ENCODE results near the gene OGT.

The OGT gene

DNA sequence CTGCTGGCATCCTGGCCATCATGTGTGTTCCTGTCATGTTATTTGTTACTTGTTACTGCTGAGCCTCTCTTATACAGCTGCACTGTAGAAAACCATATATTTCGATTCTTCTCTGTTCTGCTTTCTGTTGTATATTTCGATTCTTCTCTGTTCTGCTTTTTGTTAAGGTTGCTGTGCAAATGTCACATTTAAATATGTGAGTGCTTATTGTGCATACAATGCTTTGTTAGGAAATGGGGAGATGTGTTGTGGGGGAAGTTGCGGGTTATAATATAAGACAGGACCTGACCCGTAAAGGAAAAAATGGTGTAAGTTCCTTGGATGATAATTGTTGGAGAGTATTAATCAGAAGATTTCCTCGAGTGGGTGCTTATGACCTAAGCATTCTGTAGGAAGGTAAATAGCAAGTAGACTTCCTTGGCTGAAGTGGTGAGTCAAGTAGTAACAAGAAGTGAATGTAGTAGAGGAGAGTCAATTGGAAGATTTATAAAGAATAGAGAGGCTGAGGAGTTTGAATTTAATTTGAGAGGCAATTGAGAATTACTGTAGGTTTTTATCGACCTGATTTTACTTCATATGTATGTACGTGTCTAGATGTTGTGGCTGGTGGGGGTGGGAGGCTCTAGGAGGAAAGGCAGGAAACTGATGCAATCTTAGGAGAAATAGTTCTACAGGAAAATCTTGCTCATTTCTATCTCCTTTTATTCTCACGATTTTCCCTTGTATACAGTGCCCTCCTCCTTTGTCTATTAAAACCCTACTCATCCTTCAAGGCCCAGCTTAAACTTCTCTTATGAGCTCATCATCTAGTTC, 8.5 kb downstream of the OGT start:
- no peak overlapping the region for H3K27ac ChIP-seq
- TF ChIP-seq, protein P1, sequence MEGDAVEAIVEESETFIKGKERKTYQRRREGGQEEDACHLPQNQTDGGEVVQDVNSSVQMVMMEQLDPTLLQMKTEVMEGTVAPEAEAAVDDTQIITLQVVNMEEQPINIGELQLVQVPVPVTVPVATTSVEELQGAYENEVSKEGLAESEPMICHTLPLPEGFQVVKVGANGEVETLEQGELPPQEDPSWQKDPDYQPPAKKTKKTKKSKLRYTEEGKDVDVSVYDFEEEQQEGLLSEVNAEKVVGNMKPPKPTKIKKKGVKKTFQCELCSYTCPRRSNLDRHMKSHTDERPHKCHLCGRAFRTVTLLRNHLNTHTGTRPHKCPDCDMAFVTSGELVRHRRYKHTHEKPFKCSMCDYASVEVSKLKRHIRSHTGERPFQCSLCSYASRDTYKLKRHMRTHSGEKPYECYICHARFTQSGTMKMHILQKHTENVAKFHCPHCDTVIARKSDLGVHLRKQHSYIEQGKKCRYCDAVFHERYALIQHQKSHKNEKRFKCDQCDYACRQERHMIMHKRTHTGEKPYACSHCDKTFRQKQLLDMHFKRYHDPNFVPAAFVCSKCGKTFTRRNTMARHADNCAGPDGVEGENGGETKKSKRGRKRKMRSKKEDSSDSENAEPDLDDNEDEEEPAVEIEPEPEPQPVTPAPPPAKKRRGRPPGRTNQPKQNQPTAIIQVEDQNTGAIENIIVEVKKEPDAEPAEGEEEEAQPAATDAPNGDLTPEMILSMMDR (IDR thresholded peaks at IDR 0.05) = no peak
- no peak for TF ChIP-seq ZFX (IDR thresholded peaks at IDR 0.05; ENCODE audit: borderline replicate concordance)

DNA sequence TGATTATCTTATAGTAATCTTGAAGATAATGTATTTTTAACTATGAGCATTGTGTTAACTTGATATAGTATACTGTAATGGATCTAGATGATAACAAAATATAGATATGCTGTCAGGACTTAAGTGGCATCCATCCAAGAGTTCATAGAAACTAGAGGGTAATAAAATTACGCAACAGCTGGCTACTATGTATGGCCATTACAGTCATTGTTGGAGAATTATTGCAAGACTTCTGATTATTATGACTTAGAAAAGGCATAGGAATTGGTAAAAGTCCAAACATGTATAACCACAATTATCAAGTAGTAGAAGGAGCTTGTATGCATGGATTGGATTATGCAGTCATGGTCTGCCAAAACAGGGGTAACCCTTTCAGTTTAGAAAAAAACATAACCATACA, 9.5 kb downstream of the OGT start:
- H3K27ac ChIP-seq = no peak overlapping the region

DNA sequence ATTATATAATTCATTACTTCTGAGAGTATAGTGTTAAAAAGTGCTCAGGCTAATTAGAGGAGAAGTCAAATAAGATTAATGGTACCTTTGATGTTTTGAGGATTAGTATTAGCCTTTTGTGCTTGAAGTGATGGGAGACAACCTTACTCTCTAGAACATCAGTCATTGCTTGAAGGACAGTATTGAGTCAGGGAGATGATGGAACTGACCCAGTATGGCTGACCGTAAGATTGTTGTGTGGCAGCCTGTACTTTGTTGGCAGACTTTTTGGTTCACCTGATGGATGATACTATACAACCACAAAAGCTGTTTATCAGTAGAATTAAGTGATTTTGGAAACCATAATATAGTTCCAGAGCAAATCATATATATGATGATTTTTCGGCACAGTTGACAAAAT, 9.9 kb downstream of the OGT start:
- TF ChIP-seq ZFX (IDR thresholded peaks at IDR 0.05; ENCODE audit: borderline replicate concordance) = no peak
- TF ChIP-seq, protein P1 (IDR thresholded peaks at IDR 0.05) = no peak
- no peak overlapping the region for H3K27ac ChIP-seq

More for the DNA sequence above, 9.5 kb downstream of the OGT start:
- TF ChIP-seq, protein P1 (IDR thresholded peaks at IDR 0.05) = no peak
- no peak for TF ChIP-seq ZFX (IDR thresholded peaks at IDR 0.05; ENCODE audit: borderline replicate concordance)

DNA sequence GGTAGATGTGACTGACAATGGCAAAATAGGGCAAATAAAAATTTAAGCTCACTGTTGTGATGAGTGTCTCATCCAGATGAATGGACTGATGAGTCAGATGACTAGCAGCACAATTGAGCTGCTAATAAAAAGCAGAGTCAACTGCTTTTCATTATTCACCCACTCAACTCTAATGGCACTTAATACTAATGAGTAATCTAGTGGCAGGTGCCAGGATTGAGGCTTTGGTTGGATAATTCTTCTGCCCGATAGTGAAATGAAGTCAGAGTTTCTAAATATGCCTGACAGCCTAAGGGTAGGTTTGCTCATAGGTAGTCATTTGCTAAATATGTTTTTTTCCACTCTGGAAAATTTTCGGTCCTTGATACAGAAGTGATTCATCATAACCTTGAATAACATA, 10.4 kb downstream of the OGT start:
- H3K27ac ChIP-seq = no peak overlapping the region
- TF ChIP-seq, protein P1 (IDR thresholded peaks at IDR 0.05) = no peak
- TF ChIP-seq ZFX (IDR thresholded peaks at IDR 0.05; ENCODE audit: borderline replicate concordance) = no peak

DNA sequence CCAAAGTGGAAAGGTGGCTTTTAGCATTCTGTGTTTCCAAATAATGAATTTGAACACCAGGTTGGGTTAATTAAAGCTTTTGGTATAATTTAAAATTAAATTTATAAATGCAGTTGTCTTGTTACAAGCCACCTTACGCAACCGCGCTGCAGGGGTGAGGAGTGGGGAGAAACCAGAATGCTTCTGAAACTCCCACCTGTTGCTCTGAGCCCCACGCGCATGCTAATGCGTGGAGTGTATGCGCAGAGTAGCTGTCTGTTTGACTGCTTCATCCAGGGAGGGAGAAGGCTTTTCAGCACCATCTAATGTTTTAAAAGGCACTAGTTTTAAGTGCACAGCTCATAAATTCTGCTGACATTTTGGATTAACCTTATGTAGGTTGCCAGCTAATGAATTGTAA, 12.5 kb downstream of the OGT start:
- no peak overlapping the region for H3K27ac ChIP-seq
- no peak for TF ChIP-seq ZFX (IDR thresholded peaks at IDR 0.05; ENCODE audit: borderline replicate concordance)
- TF ChIP-seq, protein P1 (IDR thresholded peaks at IDR 0.05) = no peak

DNA sequence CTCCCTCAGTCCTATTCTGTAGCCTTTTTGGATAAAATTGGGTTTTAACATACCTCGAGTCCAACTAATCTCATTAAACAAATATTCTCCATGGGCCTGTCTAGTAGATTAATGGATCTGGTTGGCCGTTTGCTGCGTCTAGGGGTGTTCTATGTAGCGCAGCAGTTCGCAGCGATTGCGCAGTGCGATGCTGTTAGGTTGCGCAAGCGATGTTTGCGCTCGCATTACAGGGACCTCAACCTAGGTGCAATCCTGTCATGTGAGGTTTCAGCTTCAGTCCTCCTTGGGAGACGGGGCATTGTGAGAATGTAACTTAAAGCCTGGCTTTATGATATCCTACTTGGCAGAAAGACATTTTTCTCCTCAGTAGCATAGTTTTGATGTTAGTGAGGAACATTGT, 14.0 kb downstream of the OGT start:
- no peak overlapping the region for H3K27ac ChIP-seq
- TF ChIP-seq, protein P1 (IDR thresholded peaks at IDR 0.05) = no peak
- TF ChIP-seq ZFX (IDR thresholded peaks at IDR 0.05; ENCODE audit: borderline replicate concordance) = no peak

DNA sequence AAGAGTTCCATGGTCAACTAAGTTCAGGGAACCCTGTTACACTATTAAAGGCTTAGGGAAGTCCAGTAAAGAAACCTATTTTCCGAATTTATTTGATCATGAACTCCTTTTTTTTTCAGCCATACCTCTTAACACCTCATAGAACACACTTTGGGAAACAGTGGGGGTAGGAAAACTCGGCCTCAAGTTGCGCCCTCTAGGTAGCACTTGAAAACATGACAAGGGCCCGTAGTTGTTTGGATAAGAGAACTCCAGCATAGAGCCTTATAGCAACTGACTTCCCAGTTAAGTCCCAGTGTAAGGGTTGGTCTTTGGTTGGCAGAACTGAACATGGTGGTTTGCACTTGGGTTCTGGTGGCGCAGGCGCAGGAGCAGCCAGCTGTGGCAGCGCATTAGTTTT, 14.4 kb downstream of the OGT start:
- TF ChIP-seq ZFX (IDR thresholded peaks at IDR 0.05; ENCODE audit: borderline replicate concordance) = no peak
- TF ChIP-seq, protein P1 (IDR thresholded peaks at IDR 0.05) = no peak
- H3K27ac ChIP-seq = no peak overlapping the region
